Measurements from ENCODE around the gene KCNB1. TPM values are rescaled to one million over a fixed set of nuclear protein-coding genes. Genes with fewer than 3 reads are reported as not detected.

Gene KCNB1
- total and polyA plus RNA-seq, 11 donors, result 0.72 to 4.9 (median 1.3) TPM

GRCh38 chr20:49415005-49415667 lies 67.3 kb downstream of the KCNB1 start:
- whole genome bisulfite sequencing, 4 donors, result 60 to 70% (median 65%) methylated on average over 8 of the region's 8 CpGs
- H3K4me1 ChIP-seq, result peaks cover 0 to 6% (median 0%) of the 10 kb centered on the region in 12 donors
- no peak for ATAC-seq

GRCh38 chr20:49413677-49414076 lies 68.8 kb downstream of the KCNB1 start:
- peaks cover 0 to 11% (median 0%) of the 10 kb centered on the region in 12 donors for H3K4me1 ChIP-seq
- intact Hi-C loops (cut with DNase I), result no loop called here
- WGBS, 4 donors, result 83 to 85% (median 84%) methylated on average over 4 of the region's 4 CpGs
- H3K27me3 ChIP-seq, result no peaks in the 10 kb centered on the region
- H3K36me3 ChIP-seq, result no peaks in the 10 kb centered on the region
- no peaks in the 10 kb centered on the region for H3K9me3 ChIP-seq
- no peak overlapping the region for H3K4me3 ChIP-seq
- no peak for TF ChIP-seq POLR2A (IDR thresholded peaks at IDR 0.05)
- no peak for TF ChIP-seq CTCF (IDR thresholded peaks at IDR 0.05)
- H3K27ac ChIP-seq, result peak overlapping the region in 1 of 12 donors; percentile 87
- no peak for DNase-seq
- ATAC-seq, result no peak

More at GRCh38 chr20:49415005-49415667, 67.3 kb downstream of the KCNB1 start:
- TF ChIP-seq POLR2A (IDR thresholded peaks at IDR 0.05), result no peak
- TF ChIP-seq CTCF (IDR thresholded peaks at IDR 0.05), result no peak
- Histone ChIP-seq H3K9me3 (no peaks in the 10 kb centered on the region), H3K36me3 (no peaks in the 10 kb centered on the region), H3K27me3 (no peaks in the 10 kb centered on the region), H3K4me3 (no peak overlapping the region), H3K27ac (peak overlapping the region in 1 of 12 donors; percentile 87)
- intact Hi-C loops (cut with DNase I), result no loop called here
- DNase-seq, result no peak

GRCh38 chr20:49412953-49413352 lies 69.5 kb downstream of the KCNB1 start:
- H3K27me3 ChIP-seq, result no peaks in the 10 kb centered on the region
- no peak overlapping the region for H3K4me3 ChIP-seq
- no peak for DNase-seq
- no peak for ATAC-seq
- no peaks in the 10 kb centered on the region for H3K9me3 ChIP-seq
- no peaks in the 10 kb centered on the region for H3K36me3 ChIP-seq
- H3K27ac ChIP-seq, result peak overlapping the region in 1 of 12 donors; percentile 87
- TF ChIP-seq CTCF (IDR thresholded peaks at IDR 0.05) (no peak), POLR2A (IDR thresholded peaks at IDR 0.05) (no peak)
- WGBS, 4 donors, result 77 to 84% (median 83%) methylated on average over 6 of the region's 6 CpGs
- intact Hi-C loops (cut with DNase I), result no loop called here
- peaks cover 0 to 11% (median 0%) of the 10 kb centered on the region in 12 donors for H3K4me1 ChIP-seq

GRCh38 chr20:49412254-49412653 lies 70.2 kb downstream of the KCNB1 start:
- H3K4me1 ChIP-seq, result peaks cover 0 to 11% (median 0%) of the 10 kb centered on the region in 12 donors
- ATAC-seq, result no peak
- peaks cover 0 to under 1% (median 0%) of the 10 kb centered on the region in 9 donors for H3K27me3 ChIP-seq
- no peak for DNase-seq
- H3K4me3 ChIP-seq, result no peak overlapping the region
- H3K27ac ChIP-seq, result peak overlapping the region in 1 of 12 donors; percentile 60
- no peak for TF ChIP-seq CTCF (IDR thresholded peaks at IDR 0.05)
- no peaks in the 10 kb centered on the region for H3K9me3 ChIP-seq
- 84 to 95% (median 92%) methylated on average over 4 of the region's 4 CpGs for WGBS, 4 donors
- no peaks in the 10 kb centered on the region for H3K36me3 ChIP-seq
- intact Hi-C loops (cut with DNase I), result no loop called here

Data from heart left ventricle (tissue), 16 donors.